SK-N-SH (cell line): ENCODE data around the gene CYP39A1. TPM values are rescaled to one million over a fixed set of nuclear protein-coding genes. Genes with fewer than 3 reads are reported as not detected.

Experiments
- CTCF ChIA-PET: fragments of 300-600, 350-600 bp; formaldehyde crosslinking; extraction: SDS; loops from one replicate; lab custom pipeline; 2021; lab: Yijun Ruan, JAX
- POLR2A ChIA-PET: fragments of 350-600 bp; sonication (Branson Sonifier 250); formaldehyde crosslinking; extraction: SDS; loops from one replicate; lab custom pipeline; 2020; ENCODE audit warnings: antibody characterized with exemption, inconsistent platforms; lab: Yijun Ruan, JAX
- DNase-seq: peaks from one replicate; pipeline ENCODE4 v3.0.0; 2012
- H2AFZ ChIP-seq: fragments of 200-600 bp; sonication (generic); 2 replicates; pipeline ENCODE4 v1.8.1; 2016; ENCODE audit warnings: antibody characterized with exemption, mild to moderate bottlenecking, low read depth
- H3F3A ChIP-seq: fragments of 200-600 bp; sonication (generic); replicated peaks from 2 replicates; pipeline ENCODE3; 2016; ENCODE audit warnings: antibody characterized with exemption, mild to moderate bottlenecking; ENCODE audit not compliant: insufficient read depth
- H3K27ac ChIP-seq, 2 experiments: fragments of 200-500 bp in 1 of 2; fragments of 200-600 bp in 1 of 2; sonication (Bioruptor generic) in 1 of 2; sonication (generic), shearing (Covaris generic) in 1 of 2; 2 replicates each; pipeline versions ENCODE4 v1.5.1 to v1.6.1; 2014 to 2016; ENCODE audit warnings: low read depth in 2 of 2, inconsistent platforms in 1 of 2, low read length in 1 of 2, mild to moderate bottlenecking in 1 of 2, mixed read lengths in 1 of 2
- H3K27me3 ChIP-seq: fragments of 200-600 bp; sonication (generic), shearing (Covaris generic); 2 replicates; pipeline ENCODE4 v1.6.1; 2016; ENCODE audit warnings: mixed run types; ENCODE audit not compliant: insufficient read depth
- H3K36me3 ChIP-seq, 2 experiments: fragments of 200-500 bp in 1 of 2; fragments of 200-600 bp in 1 of 2; sonication (Bioruptor generic) in 1 of 2; sonication (generic) in 1 of 2; replicated peaks in 1 of 2; 2 replicates each; pipeline versions ENCODE3 to v1.5.1; 2014 to 2016; ENCODE audit warnings: low read length in 1 of 2, mild to moderate bottlenecking in 1 of 2; ENCODE audit not compliant: insufficient read depth in 2 of 2, control insufficient read depth in 1 of 2
- H3K4me1 ChIP-seq, 2 experiments: fragments of 200-500 bp in 1 of 2; fragments of 200-600 bp in 1 of 2; sonication (Bioruptor generic) in 1 of 2; sonication (generic), shearing (Covaris generic) in 1 of 2; 2 replicates each; pipeline versions ENCODE4 v1.5.1 to v1.6.1; 2014 to 2016; ENCODE audit warnings: low read depth in 1 of 2, low read length in 1 of 2, mixed run types in 1 of 2; ENCODE audit not compliant: insufficient read depth in 2 of 2, control insufficient read depth in 1 of 2
- H3K4me2 ChIP-seq: fragments of 200-600 bp; sonication (generic), shearing (Covaris generic); 2 replicates; pipeline ENCODE4 v1.6.1; 2017; ENCODE audit warnings: mixed run types
- H3K4me3 ChIP-seq, 2 experiments: fragments of 200-500 bp in 1 of 2; fragments of 200-600 bp in 1 of 2; sonication (Bioruptor generic) in 1 of 2; sonication (generic), shearing (Covaris generic) in 1 of 2; 2 replicates each; pipeline versions ENCODE4 v1.5.1 to v1.8.1; 2014 to 2016; ENCODE audit warnings: low read depth in 2 of 2, inconsistent platforms in 1 of 2, low read length in 1 of 2, mild to moderate bottlenecking in 1 of 2, mixed read lengths in 1 of 2, moderate library complexity in 1 of 2
- H3K79me2 ChIP-seq: fragments of 200-600 bp; sonication (generic); 2 replicates; pipeline ENCODE4 v1.8.1; 2017; ENCODE audit warnings: mild to moderate bottlenecking; ENCODE audit not compliant: insufficient read depth
- H3K9ac ChIP-seq: fragments of 200-600 bp; sonication (generic); 2 replicates; pipeline ENCODE4 v1.6.1; 2017; ENCODE audit warnings: mixed run types
- H3K9me2 ChIP-seq: fragments of 200-600 bp; sonication (generic); 2 replicates; pipeline ENCODE4 v1.6.1; 2017; ENCODE audit warnings: mixed run types
- H3K9me3 ChIP-seq: fragments of 200-600 bp; sonication (generic); 2 replicates; pipeline ENCODE4 v1.6.1; 2017; ENCODE audit warnings: mixed run types, mild to moderate bottlenecking, moderate library complexity
- H4K20me1 ChIP-seq: fragments of 200-600 bp; sonication (generic); 2 replicates; pipeline ENCODE4 v1.6.1; 2017; ENCODE audit warnings: mild to moderate bottlenecking, mixed run types; ENCODE audit not compliant: insufficient read depth
- CHD2 ChIP-seq: fragments of 150-350 bp; IDR thresholded peaks from 2 replicates; pipeline ENCODE4 v1.6.1; 2018; ENCODE audit warnings: low read length; ENCODE audit not compliant: partially characterized antibody
- EP300 ChIP-seq, 2 experiments: IDR thresholded peaks; 2 replicates each; pipeline versions ENCODE4 v1.4.0 to v1.6.1; 2012; ENCODE audit warnings: borderline replicate concordance in 1 of 2, low read depth in 1 of 2, low read length in 1 of 2
- FOXM1 ChIP-seq: IDR thresholded peaks from 2 replicates; pipeline ENCODE4 v1.4.0; 2012; ENCODE audit warnings: low read depth, mild to moderate bottlenecking
- GATA2 ChIP-seq: sonication (generic); formaldehyde crosslinking; IDR thresholded peaks from 2 replicates; pipeline ENCODE4 v1.5.0; 2020; ENCODE audit warnings: mild to moderate bottlenecking, missing genetic modification reagents
- JUND ChIP-seq: IDR thresholded peaks from 2 replicates; pipeline ENCODE4 v1.4.0; 2012
- POLR2AphosphoS5 ChIP-seq: IDR thresholded peaks from 2 replicates; pipeline ENCODE4 v1.6.1; 2012; ENCODE audit warnings: low read depth, low read length
- RAD21 ChIP-seq: IDR thresholded peaks from 2 replicates; pipeline ENCODE4 v1.6.1; 2012; ENCODE audit warnings: mild to moderate bottlenecking, low read length
- RFX5 ChIP-seq: IDR thresholded peaks from 2 replicates; pipeline ENCODE4 v1.6.1; 2012; ENCODE audit warnings: mild to moderate bottlenecking, improper control_type of control experiment, low read length
- TEAD4 ChIP-seq: IDR thresholded peaks from 2 replicates; pipeline ENCODE4 v1.4.0; 2012; ENCODE audit warnings: mild to moderate bottlenecking, borderline replicate concordance; ENCODE audit not compliant: insufficient read depth
- ZBTB33 ChIP-seq: IDR thresholded peaks from 2 replicates; pipeline ENCODE4 v1.4.0; 2012; ENCODE audit warnings: low read depth, borderline replicate concordance
- WGBS: methylation state at CpG from one replicate; pipeline ENCODE4 v1.1.6; 2017; ENCODE audit warnings: low lambda C conversion rate; 5-methylcytosine and 5-hydroxymethylcytosine counted together
- polyA plus RNA-seq, 3 experiments: library from polyadenylated mRNA; depleted of rRNA; stranded (reverse); fragments of >200 nt; gene quantifications; 2 replicates each; pipeline ENCODE4 v1.2.3, GENCODE V29; 2012
- TF ChIP-seq, protein P1 (sequence below): IDR thresholded peaks from 2 replicates; pipeline ENCODE4 v1.4.0; 2012; ENCODE audit warnings: low read depth, borderline replicate concordance
- TF ChIP-seq, protein P2 (sequence below): IDR thresholded peaks from 2 replicates; pipeline ENCODE4 v1.6.1; 2012; ENCODE audit warnings: mild to moderate bottlenecking, low read depth, low read length, moderate library complexity

CYP39A1 gene
- polyA plus RNA-seq, 1 of the 3 experiments (the other 2 are of a cell fraction) = not detected

GRCh38 chr6:46642928-46643751 lies 9.5 kb downstream of the CYP39A1 start:
- H3K9me3 ChIP-seq = no peaks in the 10 kb centered on the region
- DNase-seq = no peak
- POLR2A ChIA-PET = no interaction called here

More at GRCh38 chr6:46642928-46643751, 9.5 kb downstream of the CYP39A1 start:
- Histone ChIP-seq H3K4me2 (no peak overlapping the region), H2AFZ (no peak overlapping the region), H3K9me2 (no peaks in the 10 kb centered on the region), H3K36me3 (no peaks in the 10 kb centered on the region), H3K79me2 (no peaks in the 10 kb centered on the region), H3K4me1 (no peaks in the 10 kb centered on the region), H3K27me3 (no peaks in the 10 kb centered on the region), H3K9ac (no peak overlapping the region), H4K20me1 (no peaks in the 10 kb centered on the region), H3K4me3 (no peak overlapping the region), H3K27ac (no peak overlapping the region), H3F3A (no peaks in the 10 kb centered on the region)
- CTCF ChIA-PET = interaction anchor here (0.7 kb wide), 1 partner anchor 1142 kb away, joined by 3 read pairs; no protein-coding TSS in a partner anchor
- 6% methylated on average over 4 of the region's 4 CpGs for WGBS
- TF ChIP-seq, protein P1, sequence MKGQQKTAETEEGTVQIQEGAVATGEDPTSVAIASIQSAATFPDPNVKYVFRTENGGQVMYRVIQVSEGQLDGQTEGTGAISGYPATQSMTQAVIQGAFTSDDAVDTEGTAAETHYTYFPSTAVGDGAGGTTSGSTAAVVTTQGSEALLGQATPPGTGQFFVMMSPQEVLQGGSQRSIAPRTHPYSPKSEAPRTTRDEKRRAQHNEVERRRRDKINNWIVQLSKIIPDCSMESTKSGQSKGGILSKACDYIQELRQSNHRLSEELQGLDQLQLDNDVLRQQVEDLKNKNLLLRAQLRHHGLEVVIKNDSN = no peak
- TF ChIP-seq GATA2 = no peak
- no peak for TF ChIP-seq RFX5
- no peak for TF ChIP-seq JUND
- TF ChIP-seq POLR2AphosphoS5 = no peak
- no peak for TF ChIP-seq FOXM1
- TF ChIP-seq CHD2 = no peak
- TF ChIP-seq, protein P2, sequence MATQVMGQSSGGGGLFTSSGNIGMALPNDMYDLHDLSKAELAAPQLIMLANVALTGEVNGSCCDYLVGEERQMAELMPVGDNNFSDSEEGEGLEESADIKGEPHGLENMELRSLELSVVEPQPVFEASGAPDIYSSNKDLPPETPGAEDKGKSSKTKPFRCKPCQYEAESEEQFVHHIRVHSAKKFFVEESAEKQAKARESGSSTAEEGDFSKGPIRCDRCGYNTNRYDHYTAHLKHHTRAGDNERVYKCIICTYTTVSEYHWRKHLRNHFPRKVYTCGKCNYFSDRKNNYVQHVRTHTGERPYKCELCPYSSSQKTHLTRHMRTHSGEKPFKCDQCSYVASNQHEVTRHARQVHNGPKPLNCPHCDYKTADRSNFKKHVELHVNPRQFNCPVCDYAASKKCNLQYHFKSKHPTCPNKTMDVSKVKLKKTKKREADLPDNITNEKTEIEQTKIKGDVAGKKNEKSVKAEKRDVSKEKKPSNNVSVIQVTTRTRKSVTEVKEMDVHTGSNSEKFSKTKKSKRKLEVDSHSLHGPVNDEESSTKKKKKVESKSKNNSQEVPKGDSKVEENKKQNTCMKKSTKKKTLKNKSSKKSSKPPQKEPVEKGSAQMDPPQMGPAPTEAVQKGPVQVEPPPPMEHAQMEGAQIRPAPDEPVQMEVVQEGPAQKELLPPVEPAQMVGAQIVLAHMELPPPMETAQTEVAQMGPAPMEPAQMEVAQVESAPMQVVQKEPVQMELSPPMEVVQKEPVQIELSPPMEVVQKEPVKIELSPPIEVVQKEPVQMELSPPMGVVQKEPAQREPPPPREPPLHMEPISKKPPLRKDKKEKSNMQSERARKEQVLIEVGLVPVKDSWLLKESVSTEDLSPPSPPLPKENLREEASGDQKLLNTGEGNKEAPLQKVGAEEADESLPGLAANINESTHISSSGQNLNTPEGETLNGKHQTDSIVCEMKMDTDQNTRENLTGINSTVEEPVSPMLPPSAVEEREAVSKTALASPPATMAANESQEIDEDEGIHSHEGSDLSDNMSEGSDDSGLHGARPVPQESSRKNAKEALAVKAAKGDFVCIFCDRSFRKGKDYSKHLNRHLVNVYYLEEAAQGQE = no peak
- no peak for TF ChIP-seq TEAD4
- no peak for TF ChIP-seq ZBTB33
- no peak for TF ChIP-seq EP300 (IDR thresholded peaks at IDR 0.05; ENCODE audit: borderline replicate concordance in 1 of 2, low read depth in 1 of 2, low read length in 1 of 2)
- TF ChIP-seq RAD21 = no peak
